HUES6 (cell line): ENCODE data around the gene CHCT1.
"Not testable (repeated sequence)": the region's sequence is repeated elsewhere in the genome, so short reads cannot be mapped to it uniquely, and the experiment has no call there.

Experiments
- H3K27ac ChIP-seq: 2 replicates; pipeline ENCODE4 v1.7.0; 2013; ENCODE audit warnings: low read depth, mild to moderate bottlenecking, low read length, inconsistent platforms
- H3K27me3 ChIP-seq: 2 replicates; pipeline ENCODE4 v1.6.1; 2013; ENCODE audit warnings: low read length; ENCODE audit not compliant: control insufficient read depth, insufficient read depth
- H3K36me3 ChIP-seq: 2 replicates; pipeline ENCODE4 v1.6.1; 2013; ENCODE audit warnings: low read length; ENCODE audit not compliant: control insufficient read depth, insufficient read depth
- H3K4me1 ChIP-seq: 2 replicates; pipeline ENCODE4 v1.6.1; 2013; ENCODE audit warnings: low read length; ENCODE audit not compliant: control insufficient read depth, insufficient read depth
- H3K4me3 ChIP-seq: 2 replicates; pipeline ENCODE4 v1.5.1; 2013; ENCODE audit warnings: low read depth, low read length
- H3K9ac ChIP-seq: one replicate; pipeline ENCODE4 v1.6.1; 2013; ENCODE audit warnings: mild to moderate bottlenecking, low read length
- H3K9me3 ChIP-seq: 2 replicates; pipeline ENCODE4 v1.6.1; 2013; ENCODE audit warnings: low read depth, low read length; ENCODE audit not compliant: control insufficient read depth, insufficient read depth

CHCT1 gene

DNA sequence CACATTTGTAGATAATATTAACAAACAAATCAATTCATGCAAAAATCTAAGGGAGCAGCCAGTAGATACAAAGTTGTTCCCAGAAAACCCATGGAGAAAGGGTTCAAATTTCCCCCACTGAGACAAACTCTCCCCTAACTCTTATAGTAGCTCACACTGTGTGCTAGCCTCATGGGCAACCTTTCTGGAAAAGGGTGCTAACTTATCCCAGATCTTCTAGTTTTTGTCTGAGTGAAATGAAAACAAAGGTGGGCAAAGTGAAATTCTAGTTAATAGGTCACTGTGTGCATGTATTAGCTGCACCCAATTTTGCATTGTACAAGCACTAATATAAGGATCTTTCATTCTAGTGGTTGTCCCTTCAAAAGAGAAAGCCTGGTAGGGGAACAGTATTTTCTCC is 20.5 kb upstream of the CHCT1 start:
- no peak overlapping the region for H3K9ac ChIP-seq
- H3K27ac ChIP-seq = no peak overlapping the region
- no peaks in the 10 kb centered on the region for H3K4me1 ChIP-seq
- H3K4me3 ChIP-seq = no peak overlapping the region
- H3K36me3 ChIP-seq = no peaks in the 10 kb centered on the region
- no peaks in the 10 kb centered on the region for H3K27me3 ChIP-seq
- H3K9me3 ChIP-seq = no peaks in the 10 kb centered on the region

DNA sequence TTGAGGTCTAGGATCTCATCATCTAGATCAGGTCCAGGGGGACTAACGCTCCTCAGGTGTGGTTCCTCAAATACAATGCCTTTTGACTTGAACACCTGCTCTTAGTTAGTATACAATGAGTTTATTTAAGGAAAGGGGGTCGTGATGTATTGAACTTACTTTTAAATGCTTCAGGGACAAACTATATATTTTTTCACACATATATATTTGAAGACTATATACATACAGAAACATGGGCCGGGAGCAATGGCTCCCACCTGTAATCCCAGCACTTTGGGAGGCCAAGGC is 18.8 kb upstream of the CHCT1 start:
- Histone ChIP-seq H3K4me1 (no peaks in the 10 kb centered on the region), H3K9me3 (no peaks in the 10 kb centered on the region), H3K9ac (no peak overlapping the region), H3K4me3 (no peak overlapping the region), H3K36me3 (no peaks in the 10 kb centered on the region), H3K27me3 (no peaks in the 10 kb centered on the region), H3K27ac (no peak overlapping the region)

DNA sequence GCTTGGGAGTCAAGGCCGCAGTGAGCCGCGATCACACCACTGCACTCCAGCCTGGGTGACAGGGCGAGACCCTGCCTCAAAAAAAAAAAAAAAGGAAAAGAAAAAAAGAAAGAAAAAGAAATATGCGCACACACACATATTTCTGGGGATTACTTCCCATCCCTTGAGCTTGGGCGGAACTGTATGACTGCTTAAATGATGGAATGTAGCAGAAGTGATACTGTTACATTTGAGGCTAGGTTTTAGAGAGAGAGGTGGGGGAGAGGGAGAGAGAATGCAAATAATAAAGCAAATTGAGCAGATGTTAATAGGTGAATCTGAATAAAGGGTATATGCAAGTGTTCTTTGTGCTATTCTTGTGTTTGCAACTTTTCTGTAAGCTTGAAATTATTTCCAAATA is 18.3 kb upstream of the CHCT1 start:
- Histone ChIP-seq H3K9ac (no peak overlapping the region), H3K4me3 (no peak overlapping the region), H3K9me3 (0 out of 2 replicates have a peak, but pooled peaks cover 3% of the 10 kb centered on the region), H3K27me3 (no peaks in the 10 kb centered on the region), H3K4me1 (no peaks in the 10 kb centered on the region), H3K27ac (no peak overlapping the region), H3K36me3 (no peaks in the 10 kb centered on the region)

DNA sequence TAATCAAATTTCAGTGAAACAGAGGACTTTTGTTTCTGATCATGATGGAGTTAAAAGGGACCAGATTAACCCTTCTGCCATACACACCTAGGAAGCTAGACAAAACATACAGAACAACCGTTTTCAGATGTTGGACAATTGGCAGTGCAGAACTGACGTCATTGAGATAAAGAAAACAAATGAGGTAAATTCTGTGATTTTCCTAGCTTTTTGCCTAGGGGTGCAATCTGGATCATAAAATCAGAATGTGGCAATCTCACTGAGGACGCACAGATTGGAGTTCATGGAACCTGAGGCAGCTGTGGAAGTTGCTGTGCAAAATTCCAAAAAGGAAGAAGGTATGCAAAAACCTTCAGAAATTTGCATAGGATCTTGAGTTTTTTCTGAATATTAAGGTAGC is 15.4 kb upstream of the CHCT1 start:
- no peak overlapping the region for H3K9ac ChIP-seq
- H3K36me3 ChIP-seq = no peaks in the 10 kb centered on the region
- H3K4me3 ChIP-seq = no peak overlapping the region
- H3K9me3 ChIP-seq = 0 out of 2 replicates have a peak, but pooled peaks cover 13% of the 10 kb centered on the region
- no peaks in the 10 kb centered on the region for H3K4me1 ChIP-seq
- H3K27me3 ChIP-seq = no peaks in the 10 kb centered on the region
- no peak overlapping the region for H3K27ac ChIP-seq

DNA sequence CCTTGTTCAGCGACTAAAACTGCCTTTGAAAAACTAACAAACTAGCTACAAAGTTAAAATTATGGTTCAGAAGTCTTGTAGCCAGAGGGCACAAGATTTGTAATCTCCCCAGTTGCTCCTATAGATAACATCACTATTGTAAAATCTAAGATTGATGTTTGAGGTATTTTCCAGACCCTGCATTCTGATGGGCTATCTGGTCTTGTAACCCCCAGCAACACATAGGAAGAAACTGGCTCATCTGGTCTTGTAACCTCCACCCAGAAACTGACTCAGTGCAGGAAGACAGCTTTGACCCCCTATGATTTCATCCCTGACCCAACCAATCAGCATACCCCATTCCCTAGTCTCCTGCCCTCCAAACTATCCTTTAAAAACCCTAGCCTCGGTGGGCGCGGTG is 12.3 kb upstream of the CHCT1 start:
- H3K27me3 ChIP-seq = no peaks in the 10 kb centered on the region
- no peak overlapping the region for H3K27ac ChIP-seq
- no peaks in the 10 kb centered on the region for H3K36me3 ChIP-seq
- H3K9ac ChIP-seq = no peak overlapping the region
- H3K4me3 ChIP-seq = no peak overlapping the region
- H3K4me1 ChIP-seq = no peaks in the 10 kb centered on the region
- 0 out of 2 replicates have a peak, but pooled peaks cover 13% of the 10 kb centered on the region for H3K9me3 ChIP-seq

DNA sequence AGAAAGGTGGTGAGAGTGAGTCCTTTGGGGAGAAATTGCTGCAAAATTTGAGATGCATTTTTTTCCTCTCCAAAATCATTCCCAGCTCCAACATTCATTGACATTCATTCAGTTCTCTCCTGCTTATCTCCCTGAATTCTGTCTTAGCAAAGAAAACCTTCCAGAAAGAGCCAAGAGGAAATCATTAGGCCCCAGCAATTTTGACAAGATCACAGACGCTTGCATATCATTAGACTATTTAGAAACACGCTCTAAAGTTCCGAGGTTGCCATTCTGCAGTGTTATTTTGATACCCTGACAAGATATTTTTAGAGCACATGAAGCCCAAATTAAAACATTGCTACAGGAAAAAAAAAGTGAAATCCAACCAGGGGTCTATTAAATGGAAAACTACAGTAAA is 9.6 kb upstream of the CHCT1 start:
- no peak overlapping the region for H3K4me3 ChIP-seq
- H3K9me3 ChIP-seq = 0 out of 2 replicates have a peak, but pooled peaks cover 13% of the 10 kb centered on the region
- no peaks in the 10 kb centered on the region for H3K4me1 ChIP-seq
- H3K36me3 ChIP-seq = no peaks in the 10 kb centered on the region
- no peak overlapping the region for H3K9ac ChIP-seq
- no peak overlapping the region for H3K27ac ChIP-seq
- H3K27me3 ChIP-seq = no peaks in the 10 kb centered on the region

DNA sequence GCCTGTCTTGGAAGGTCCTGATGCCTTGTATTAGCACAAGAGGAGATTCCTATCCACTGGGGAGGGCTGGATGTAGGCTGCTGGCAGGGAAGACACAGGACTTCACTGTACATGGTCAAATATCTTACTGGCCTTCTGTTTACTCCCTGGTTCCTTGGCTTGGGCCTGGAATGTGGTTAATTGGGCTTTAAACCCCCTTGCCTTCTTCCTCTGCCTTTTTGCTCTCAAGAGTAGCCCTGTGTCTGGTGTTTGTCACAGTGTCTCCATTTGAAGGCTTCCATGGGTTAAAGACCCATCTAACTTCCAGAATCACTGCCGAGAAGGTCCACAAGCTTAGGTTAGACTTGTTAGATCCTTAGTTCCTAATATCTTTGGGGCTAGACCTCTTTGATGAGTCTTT is 7.1 kb upstream of the CHCT1 start:
- no peak overlapping the region for H3K27ac ChIP-seq
- 0 out of 2 replicates have a peak, but pooled peaks cover 2% of the 10 kb centered on the region for H3K9me3 ChIP-seq
- no peaks in the 10 kb centered on the region for H3K36me3 ChIP-seq
- no peaks in the 10 kb centered on the region for H3K4me1 ChIP-seq
- H3K27me3 ChIP-seq = no peaks in the 10 kb centered on the region
- no peak overlapping the region for H3K9ac ChIP-seq
- H3K4me3 ChIP-seq = no peak overlapping the region

DNA sequence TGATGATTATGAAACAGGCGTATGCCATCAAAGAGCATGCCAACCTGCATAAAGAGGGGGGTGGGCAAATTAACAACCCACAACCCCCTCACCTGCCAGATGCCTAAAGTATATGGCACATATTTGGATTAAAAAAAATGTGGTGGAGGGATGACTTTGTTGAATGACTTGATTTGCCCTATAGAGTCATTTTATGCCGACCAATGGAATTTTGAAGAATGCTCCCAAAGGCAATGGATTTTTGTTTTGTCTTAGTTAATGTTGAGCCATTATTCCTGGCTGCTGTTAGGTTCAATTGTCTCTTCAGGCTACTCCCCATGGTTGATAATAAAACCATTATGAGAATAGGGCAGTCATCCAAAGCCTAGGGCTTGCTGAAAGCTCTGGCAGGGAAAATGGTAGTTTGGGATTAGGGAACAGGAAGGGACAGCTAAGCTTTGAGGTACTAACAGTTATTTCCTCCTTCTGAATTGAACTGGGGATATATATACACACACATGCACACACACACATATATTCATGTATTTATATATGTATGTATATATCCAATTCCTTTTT is 5.8 kb upstream of the CHCT1 start:
- Histone ChIP-seq H3K27ac (no peak overlapping the region), H3K4me3 (no peak overlapping the region), H3K27me3 (no peaks in the 10 kb centered on the region), H3K36me3 (no peaks in the 10 kb centered on the region), H3K9ac (no peak overlapping the region), H3K4me1 (0 out of 2 replicates have a peak, but pooled peaks cover 2% of the 10 kb centered on the region), H3K9me3 (0 out of 2 replicates have a peak, but pooled peaks cover 2% of the 10 kb centered on the region)

DNA sequence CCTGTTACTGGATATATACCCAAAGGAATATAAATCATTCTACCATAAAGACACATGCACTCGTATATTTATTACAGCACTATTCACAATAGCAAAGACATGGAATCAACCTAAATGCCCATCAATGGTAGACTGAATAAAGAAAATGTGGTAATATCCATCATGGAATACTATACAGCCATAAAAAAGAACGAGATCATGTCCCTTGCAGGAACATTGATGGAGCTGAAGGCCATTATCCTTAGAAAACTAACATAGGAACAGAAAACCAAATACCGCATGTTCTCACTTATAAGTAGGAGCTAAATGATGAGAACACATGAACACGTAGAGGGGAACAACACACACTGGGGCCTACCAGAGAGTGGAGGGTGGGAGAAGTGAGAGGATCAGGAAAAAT is 3.3 kb upstream of the CHCT1 start:
- H3K9me3 ChIP-seq, H3K4me3 ChIP-seq, H3K36me3 ChIP-seq, H3K27ac ChIP-seq, H3K4me1 ChIP-seq, H3K9ac ChIP-seq: not testable (repeated sequence)
- H3K27me3 ChIP-seq = peaks cover 12% of the 10 kb centered on the region

DNA sequence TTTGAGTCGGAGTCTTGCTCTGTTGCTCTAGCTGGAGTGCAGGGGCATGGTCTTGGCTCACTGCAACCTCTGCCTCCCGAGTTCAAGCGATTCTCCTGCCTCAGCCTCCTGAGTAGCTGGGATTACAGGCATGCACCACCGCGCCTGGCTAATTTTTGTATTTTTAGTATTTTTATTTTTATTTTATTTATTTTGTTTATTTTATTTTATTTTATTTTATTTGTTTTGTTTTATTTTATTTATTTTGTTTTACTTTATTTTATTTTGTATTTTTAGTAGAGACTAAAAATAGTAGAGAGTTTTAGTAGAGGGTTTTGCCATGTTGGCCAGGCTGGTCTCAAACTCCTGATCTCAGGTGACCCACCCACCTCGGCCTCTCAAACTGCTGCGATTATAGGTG is 2.4 kb upstream of the CHCT1 start:
- not testable (repeated sequence) for H3K36me3 ChIP-seq, H3K4me1 ChIP-seq, H3K9me3 ChIP-seq, H3K27ac ChIP-seq, H3K4me3 ChIP-seq, H3K9ac ChIP-seq
- peaks cover 12% of the 10 kb centered on the region for H3K27me3 ChIP-seq

DNA sequence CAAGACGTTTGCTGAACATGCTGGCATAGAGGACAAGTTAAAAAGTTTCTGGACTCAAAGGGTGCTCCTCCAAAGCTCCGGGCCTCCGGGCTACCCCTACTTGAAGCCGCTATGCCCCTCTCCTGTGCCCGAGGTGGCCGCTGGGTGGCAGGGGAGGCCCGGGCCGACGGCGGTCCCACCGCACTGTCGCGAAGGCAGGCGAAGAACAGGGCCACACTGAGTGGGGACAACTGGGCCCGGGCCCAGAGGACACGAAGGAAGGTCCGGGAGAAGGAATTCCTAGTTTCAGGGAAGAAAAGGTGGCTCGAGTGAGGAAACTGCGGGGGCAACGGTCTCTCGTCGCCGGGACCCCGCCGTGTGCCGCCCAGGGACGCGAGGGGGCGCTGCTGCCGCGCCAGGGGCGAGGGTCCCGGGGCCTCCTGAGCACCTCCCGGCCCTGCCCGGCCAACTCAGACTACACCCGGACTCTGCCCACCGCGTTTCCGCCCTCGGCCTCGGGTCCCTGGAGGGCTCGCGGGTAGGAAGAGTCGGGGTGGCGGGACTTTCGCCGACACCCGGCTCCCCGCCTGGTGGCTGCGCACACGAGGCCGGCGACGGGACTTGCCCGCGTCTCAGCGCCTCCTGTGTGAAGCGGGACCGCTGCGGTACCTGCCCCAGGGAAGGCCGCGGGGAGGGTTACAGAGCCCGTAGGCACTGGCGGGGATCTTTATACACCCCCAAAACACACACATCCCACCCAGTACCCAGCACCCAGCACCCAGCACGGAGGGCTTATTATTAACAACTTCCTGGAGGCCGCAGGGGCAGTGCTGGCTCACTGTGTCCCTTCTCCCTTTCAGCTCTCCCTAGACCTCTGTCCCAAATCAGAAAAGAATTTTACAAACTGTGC is 772 bp upstream of the CHCT1 start:
- peak overlapping the region; percentile 77 for H3K4me3 ChIP-seq
- H3K9ac ChIP-seq = peak overlapping the region; percentile 83

More for the DNA sequence above, 772 bp upstream of the CHCT1 start:
- no peak overlapping the region; the same call in 1 of the 2 replicates for H3K27ac ChIP-seq
- H3K27me3 ChIP-seq = peaks cover 12% of the 10 kb centered on the region
- H3K4me1 ChIP-seq = peaks cover 7% of the 10 kb centered on the region; the same call in 1 of the 2 replicates
- H3K36me3 ChIP-seq = no peaks in the 10 kb centered on the region
- 0 out of 2 replicates have a peak, but pooled peaks cover 2% of the 10 kb centered on the region for H3K9me3 ChIP-seq
